Upper lobe of right lung (tissue), 1 donor: Measurements from ENCODE around the gene UBQLN4. TPM values are rescaled to one million over a fixed set of nuclear protein-coding genes. Genes with fewer than 3 reads are reported as not detected.

ENCODE experiments used
- ATAC-seq: fragments of 200-7000 bp; cut with Tn5 transposase; one replicate; pipeline ENCODE4 v1.9.1; 2020; ENCODE audit warnings: mild to moderate bottlenecking, moderate library complexity
- DNase-seq: peaks from one replicate; pipeline ENCODE4 v3.0.0-alpha.2; 2020
- H3K27ac ChIP-seq: fragments of 200-600 bp; one replicate; pipeline ENCODE4 v1.8.0; 2022
- H3K27me3 ChIP-seq: fragments of 200-600 bp; one replicate; pipeline ENCODE4 v1.8.0; 2022; ENCODE audit warnings: mild to moderate bottlenecking
- H3K36me3 ChIP-seq: fragments of 200-600 bp; one replicate; pipeline ENCODE4 v1.8.0; 2022
- H3K4me1 ChIP-seq: fragments of 200-600 bp; one replicate; pipeline ENCODE4 v1.8.0; 2022
- H3K4me3 ChIP-seq: fragments of 200-600 bp; one replicate; pipeline ENCODE4 v1.8.0; 2022; ENCODE audit warnings: mild to moderate bottlenecking
- H3K9me3 ChIP-seq: fragments of 200-600 bp; one replicate; pipeline ENCODE4 v1.8.0; 2022
- CTCF ChIP-seq: fragments of 200-600 bp; IDR thresholded peaks from one replicate; pipeline ENCODE4 v1.8.0; 2022; ENCODE audit warnings: antibody characterized with exemption
- intact Hi-C: fragments of 100-400 bp; cut with DNase I; formaldehyde crosslinking; loops from one replicate; pipeline ENCODE4 v1.11.0; 2022
- total RNA-seq: library from RNA; stranded (reverse); fragmentation: NEBNext Ultra II Directional; extraction: Animal tissue kit (Norgen Biotek cat#: 25700); gene quantifications from one replicate; pipeline ENCODE4 v1.2.1, GENCODE V29; 2021
- donor health status: DM: no; HTN: yes; CAD: no; lungs with severe emphysema.

Gene UBQLN4
- total RNA-seq, 1 donor from 2014 or later: 37.0 TPM

- no peaks in the 10 kb centered on the region for H3K27me3 ChIP-seq
- H3K27ac ChIP-seq: no peak overlapping the region
- intact Hi-C loops: loop anchor here (5.0 kb wide), 1 partner anchor 33 kb away; no protein-coding TSS in a partner anchor
- TF ChIP-seq CTCF: no peak
- DNase-seq: no peak
- H3K36me3 ChIP-seq: no peaks in the 10 kb centered on the region
- ATAC-seq: no peak
- H3K9me3 ChIP-seq: no peaks in the 10 kb centered on the region
- H3K4me3 ChIP-seq: no peak overlapping the region
- peaks cover 32% of the 10 kb centered on the region for H3K4me1 ChIP-seq
These were observed 45.7 kb upstream of the UBQLN4 start for GRCh38 chr1:156099282-156099681.

GRCh38 chr1:156098784-156099183 is 45.2 kb upstream of the UBQLN4 start:
- peaks cover 27% of the 10 kb centered on the region for H3K4me1 ChIP-seq

GRCh38 chr1:156097499-156098178 is 44.0 kb upstream of the UBQLN4 start:
- ATAC-seq (no peak), DNase-seq (no peak)
- Histone ChIP-seq H3K9me3 (no peaks in the 10 kb centered on the region), H3K27ac (peak overlapping the region; percentile 63), H3K4me3 (no peak overlapping the region), H3K4me1 (peaks cover 18% of the 10 kb centered on the region), H3K36me3 (no peaks in the 10 kb centered on the region), H3K27me3 (no peaks in the 10 kb centered on the region)
- TF ChIP-seq CTCF: no peak
- intact Hi-C loops: loop anchor here (5.0 kb wide), 1 partner anchor 35 kb away; no protein-coding TSS in a partner anchor

More at GRCh38 chr1:156098784-156099183, 45.2 kb upstream of the UBQLN4 start:
- Histone ChIP-seq H3K9me3 (no peaks in the 10 kb centered on the region), H3K36me3 (no peaks in the 10 kb centered on the region), H3K27ac (no peak overlapping the region), H3K4me3 (no peak overlapping the region), H3K27me3 (no peaks in the 10 kb centered on the region)
- no peak for DNase-seq
- TF ChIP-seq CTCF: no peak
- intact Hi-C loops: loop anchor here (5.0 kb wide), 1 partner anchor 34 kb away; no protein-coding TSS in a partner anchor
- ATAC-seq: no peak

- peaks cover 14% of the 10 kb centered on the region for H3K4me1 ChIP-seq
- H3K36me3 ChIP-seq: no peaks in the 10 kb centered on the region
- H3K27ac ChIP-seq: peak overlapping the region; percentile 63
- no peak overlapping the region for H3K4me3 ChIP-seq
- DNase-seq: peak; percentile 95
- TF ChIP-seq CTCF: peak; percentile 98
- no peaks in the 10 kb centered on the region for H3K27me3 ChIP-seq
- H3K9me3 ChIP-seq: no peaks in the 10 kb centered on the region
- peak; percentile 99 for ATAC-seq
- intact Hi-C loops: loop anchor here (5.0 kb wide), 1 partner anchor 35 kb away; no protein-coding TSS in a partner anchor
These were observed 43.2 kb upstream of the UBQLN4 start for GRCh38 chr1:156096640-156097391.

- Histone ChIP-seq H3K4me1 (peaks cover 14% of the 10 kb centered on the region), H3K9me3 (no peaks in the 10 kb centered on the region), H3K27ac (no peak overlapping the region), H3K27me3 (no peaks in the 10 kb centered on the region), H3K4me3 (no peak overlapping the region), H3K36me3 (no peaks in the 10 kb centered on the region)
- DNase-seq (no peak), ATAC-seq (no peak)
- intact Hi-C loops: loop anchor here (5.0 kb wide), 1 partner anchor 36 kb away; no protein-coding TSS in a partner anchor
- TF ChIP-seq CTCF: no peak
These were observed 42.4 kb upstream of the UBQLN4 start for GRCh38 chr1:156095906-156096508.
